ENCODE data around the gene KCNH5. TPM values are rescaled to one million over a fixed set of nuclear protein-coding genes. Genes with fewer than 3 reads are reported as not detected.

The KCNH5 gene
- total RNA-seq, 1 experiment from 2014 or later, result 1.4 TPM

DNA sequence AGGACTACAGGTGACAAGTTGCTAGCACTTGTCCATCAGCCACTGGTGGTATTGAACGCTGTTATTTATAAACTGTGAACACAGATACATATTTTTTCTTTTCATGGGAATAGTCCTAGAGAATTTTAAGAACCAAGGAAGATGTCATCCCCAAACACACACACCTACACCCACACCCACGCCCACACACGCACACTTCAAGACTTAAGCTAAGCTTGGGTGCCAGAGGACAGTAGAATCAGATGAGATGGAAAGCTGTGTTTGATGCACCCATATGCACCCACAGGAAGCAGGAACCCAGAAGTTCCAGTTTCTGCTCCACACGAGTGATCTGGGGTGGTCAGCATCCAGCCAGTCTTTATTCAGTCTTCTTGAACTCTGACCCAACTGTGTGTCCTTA, 348.3 kb downstream of the KCNH5 start:
- Mint-ChIP-seq H3K27ac (peak overlapping the region; percentile 97), H3K36me3 (0 out of 2 replicates have a peak, but pooled peaks cover 3% of the 10 kb centered on the region), H3K9me3 (no peaks in the 10 kb centered on the region), H3K4me3 (peak overlapping the region; percentile 46), H3K4me1 (peaks cover 63% of the 10 kb centered on the region), H3K27me3 (ENCODE audit: low read depth) (no peaks in the 10 kb centered on the region)
- ATAC-seq (no peak), DNase-seq (ENCODE audit: low spot score) (no peak)
- TF ChIP-seq TEAD4 (CRISPR knock-in tag; IDR thresholded peaks at IDR 0.05) (no peak), ZNF396 (CRISPR knock-in tag; IDR thresholded peaks at IDR 0.05; ENCODE audit: borderline replicate concordance) (no peak), GRHL2 (CRISPR knock-in tag; IDR thresholded peaks at IDR 0.05; ENCODE audit: insufficient replicate concordance, severe bottlenecking) (no peak), MYBL2 (CRISPR knock-in tag; IDR thresholded peaks at IDR 0.05) (no peak), IRF2 (CRISPR knock-in tag; IDR thresholded peaks at IDR 0.05; ENCODE audit: borderline replicate concordance, low read depth) (no peak), ZNF317 (CRISPR knock-in tag; IDR thresholded peaks at IDR 0.05; ENCODE audit: borderline replicate concordance, low read depth) (no peak), NR1H2 (CRISPR knock-in tag; IDR thresholded peaks at IDR 0.05) (no peak)
- TF ChIP-seq, protein P1, sequence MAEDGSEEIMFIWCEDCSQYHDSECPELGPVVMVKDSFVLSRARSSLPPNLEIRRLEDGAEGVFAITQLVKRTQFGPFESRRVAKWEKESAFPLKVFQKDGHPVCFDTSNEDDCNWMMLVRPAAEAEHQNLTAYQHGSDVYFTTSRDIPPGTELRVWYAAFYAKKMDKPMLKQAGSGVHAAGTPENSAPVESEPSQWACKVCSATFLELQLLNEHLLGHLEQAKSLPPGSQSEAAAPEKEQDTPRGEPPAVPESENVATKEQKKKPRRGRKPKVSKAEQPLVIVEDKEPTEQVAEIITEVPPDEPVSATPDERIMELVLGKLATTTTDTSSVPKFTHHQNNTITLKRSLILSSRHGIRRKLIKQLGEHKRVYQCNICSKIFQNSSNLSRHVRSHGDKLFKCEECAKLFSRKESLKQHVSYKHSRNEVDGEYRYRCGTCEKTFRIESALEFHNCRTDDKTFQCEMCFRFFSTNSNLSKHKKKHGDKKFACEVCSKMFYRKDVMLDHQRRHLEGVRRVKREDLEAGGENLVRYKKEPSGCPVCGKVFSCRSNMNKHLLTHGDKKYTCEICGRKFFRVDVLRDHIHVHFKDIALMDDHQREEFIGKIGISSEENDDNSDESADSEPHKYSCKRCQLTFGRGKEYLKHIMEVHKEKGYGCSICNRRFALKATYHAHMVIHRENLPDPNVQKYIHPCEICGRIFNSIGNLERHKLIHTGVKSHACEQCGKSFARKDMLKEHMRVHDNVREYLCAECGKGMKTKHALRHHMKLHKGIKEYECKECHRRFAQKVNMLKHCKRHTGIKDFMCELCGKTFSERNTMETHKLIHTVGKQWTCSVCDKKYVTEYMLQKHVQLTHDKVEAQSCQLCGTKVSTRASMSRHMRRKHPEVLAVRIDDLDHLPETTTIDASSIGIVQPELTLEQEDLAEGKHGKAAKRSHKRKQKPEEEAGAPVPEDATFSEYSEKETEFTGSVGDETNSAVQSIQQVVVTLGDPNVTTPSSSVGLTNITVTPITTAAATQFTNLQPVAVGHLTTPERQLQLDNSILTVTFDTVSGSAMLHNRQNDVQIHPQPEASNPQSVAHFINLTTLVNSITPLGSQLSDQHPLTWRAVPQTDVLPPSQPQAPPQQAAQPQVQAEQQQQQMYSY (CRISPR knock-in tag; IDR thresholded peaks at IDR 0.05), result no peak
- TF ChIP-seq, protein P2, sequence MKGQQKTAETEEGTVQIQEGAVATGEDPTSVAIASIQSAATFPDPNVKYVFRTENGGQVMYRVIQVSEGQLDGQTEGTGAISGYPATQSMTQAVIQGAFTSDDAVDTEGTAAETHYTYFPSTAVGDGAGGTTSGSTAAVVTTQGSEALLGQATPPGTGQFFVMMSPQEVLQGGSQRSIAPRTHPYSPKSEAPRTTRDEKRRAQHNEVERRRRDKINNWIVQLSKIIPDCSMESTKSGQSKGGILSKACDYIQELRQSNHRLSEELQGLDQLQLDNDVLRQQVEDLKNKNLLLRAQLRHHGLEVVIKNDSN (CRISPR knock-in tag; IDR thresholded peaks at IDR 0.05), result no peak
- CTCF ChIA-PET, result interaction anchor here (0.6 kb wide), 1 partner anchor 110 kb away, joined by 3 read pairs; no protein-coding TSS in a partner anchor
- POLR2A ChIA-PET, result no interaction called here

DNA sequence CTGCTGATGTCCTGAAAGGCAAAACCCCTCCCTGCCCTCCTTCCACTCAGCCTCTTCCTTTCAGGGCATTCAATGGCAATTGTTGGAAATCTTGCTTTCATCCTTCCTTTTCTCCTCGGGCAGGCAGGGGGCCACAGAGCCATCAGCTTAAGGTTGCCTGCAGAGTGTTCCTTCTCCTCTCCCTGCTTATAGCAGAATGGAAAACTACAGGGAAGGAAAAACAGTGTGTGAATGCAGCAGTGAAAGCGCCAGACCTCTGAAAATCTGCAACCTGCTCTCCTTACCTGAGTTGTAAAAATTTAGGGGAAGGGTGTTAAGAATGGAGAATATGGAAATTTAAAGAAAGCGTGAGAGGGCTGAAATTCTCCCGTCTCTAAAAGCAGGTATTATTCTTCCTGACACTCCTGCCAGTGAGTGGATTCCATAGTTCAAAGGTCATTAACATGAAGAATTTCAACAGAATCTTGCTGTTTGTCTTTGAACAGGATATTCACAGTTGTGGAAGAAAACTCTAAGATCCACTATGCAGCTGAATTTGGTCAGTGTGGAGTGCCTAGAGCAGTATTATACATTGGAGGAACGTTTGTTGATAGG, 348.8 kb downstream of the KCNH5 start:
- ATAC-seq, result peak; percentile 98
- POLR2A ChIA-PET, result no interaction called here
- H3K27ac Mint-ChIP-seq, result peak overlapping the region; percentile 97
- TF ChIP-seq FOXP1 (CRISPR knock-in tag; IDR thresholded peaks at IDR 0.05; ENCODE audit: borderline replicate concordance), result no peak
- TF ChIP-seq, protein P3, sequence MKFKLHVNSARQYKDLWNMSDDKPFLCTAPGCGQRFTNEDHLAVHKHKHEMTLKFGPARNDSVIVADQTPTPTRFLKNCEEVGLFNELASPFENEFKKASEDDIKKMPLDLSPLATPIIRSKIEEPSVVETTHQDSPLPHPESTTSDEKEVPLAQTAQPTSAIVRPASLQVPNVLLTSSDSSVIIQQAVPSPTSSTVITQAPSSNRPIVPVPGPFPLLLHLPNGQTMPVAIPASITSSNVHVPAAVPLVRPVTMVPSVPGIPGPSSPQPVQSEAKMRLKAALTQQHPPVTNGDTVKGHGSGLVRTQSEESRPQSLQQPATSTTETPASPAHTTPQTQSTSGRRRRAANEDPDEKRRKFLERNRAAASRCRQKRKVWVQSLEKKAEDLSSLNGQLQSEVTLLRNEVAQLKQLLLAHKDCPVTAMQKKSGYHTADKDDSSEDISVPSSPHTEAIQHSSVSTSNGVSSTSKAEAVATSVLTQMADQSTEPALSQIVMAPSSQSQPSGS (CRISPR knock-in tag; IDR thresholded peaks at IDR 0.05; ENCODE audit: borderline replicate concordance, low read depth), result no peak
- TF ChIP-seq, protein P4, sequence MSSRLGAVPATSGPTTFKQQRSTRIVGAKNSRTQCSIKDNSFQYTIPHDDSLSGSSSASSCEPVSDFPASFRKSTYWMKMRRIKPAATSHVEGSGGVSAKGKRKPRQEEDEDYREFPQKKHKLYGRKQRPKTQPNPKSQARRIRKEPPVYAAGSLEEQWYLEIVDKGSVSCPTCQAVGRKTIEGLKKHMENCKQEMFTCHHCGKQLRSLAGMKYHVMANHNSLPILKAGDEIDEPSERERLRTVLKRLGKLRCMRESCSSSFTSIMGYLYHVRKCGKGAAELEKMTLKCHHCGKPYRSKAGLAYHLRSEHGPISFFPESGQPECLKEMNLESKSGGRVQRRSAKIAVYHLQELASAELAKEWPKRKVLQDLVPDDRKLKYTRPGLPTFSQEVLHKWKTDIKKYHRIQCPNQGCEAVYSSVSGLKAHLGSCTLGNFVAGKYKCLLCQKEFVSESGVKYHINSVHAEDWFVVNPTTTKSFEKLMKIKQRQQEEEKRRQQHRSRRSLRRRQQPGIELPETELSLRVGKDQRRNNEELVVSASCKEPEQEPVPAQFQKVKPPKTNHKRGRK (CRISPR knock-in tag; IDR thresholded peaks at IDR 0.05; ENCODE audit: borderline replicate concordance), result no peak
- peak; percentile 76 for TF ChIP-seq ETV6 (CRISPR knock-in tag; IDR thresholded peaks at IDR 0.05)
- peak; percentile 41; the same call in 1 of the 2 replicates for TF ChIP-seq ZNF423 (CRISPR knock-in tag; IDR thresholded peaks at IDR 0.05)
- TF ChIP-seq SOX15 (CRISPR knock-in tag; IDR thresholded peaks at IDR 0.05), result no peak
- TF ChIP-seq TEAD1 (CRISPR knock-in tag; IDR thresholded peaks at IDR 0.05), result peak; percentile 69; the same call in 1 of the 2 replicates
- no peak for TF ChIP-seq TP53 (CRISPR knock-in tag; IDR thresholded peaks at IDR 0.05)
- TF ChIP-seq, protein P5, sequence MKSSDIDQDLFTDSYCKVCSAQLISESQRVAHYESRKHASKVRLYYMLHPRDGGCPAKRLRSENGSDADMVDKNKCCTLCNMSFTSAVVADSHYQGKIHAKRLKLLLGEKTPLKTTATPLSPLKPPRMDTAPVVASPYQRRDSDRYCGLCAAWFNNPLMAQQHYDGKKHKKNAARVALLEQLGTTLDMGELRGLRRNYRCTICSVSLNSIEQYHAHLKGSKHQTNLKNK (CRISPR knock-in tag; IDR thresholded peaks at IDR 0.05), result 0 out of 2 replicates have a peak, but pooled peaks have one; percentile 39
- no peaks in the 10 kb centered on the region for H3K27me3 Mint-ChIP-seq (ENCODE audit: low read depth)
- H3K4me3 Mint-ChIP-seq, result peak overlapping the region; percentile 46
- CTCF ChIA-PET, result interaction anchor here (0.5 to 0.6 kb wide), 2 partner anchors 110 to 442 kb away, joined by 3 read pairs; no protein-coding TSS in a partner anchor
- H3K36me3 Mint-ChIP-seq, result 0 out of 2 replicates have a peak, but pooled peaks cover 3% of the 10 kb centered on the region
- peaks cover 63% of the 10 kb centered on the region for H3K4me1 Mint-ChIP-seq
- no peaks in the 10 kb centered on the region for H3K9me3 Mint-ChIP-seq
- DNase-seq (ENCODE audit: low spot score), result peak; percentile 65
